Dermis blood vessel endothelial cell (primary cell): ENCODE measurements around the gene GATA6. TPM values are rescaled to one million over a fixed set of nuclear protein-coding genes. Genes with fewer than 3 reads are reported as not detected.
"Not testable (repeated sequence)": the region's sequence is repeated elsewhere in the genome, so short reads cannot be mapped to it uniquely, and the experiment has no call there.

Source experiments
- DNase-seq: peaks from one replicate; pipeline ENCODE4 v3.0.0; 2010
- total RNA-seq: library from RNA; depleted of rRNA; stranded (reverse); fragments of >200 nt; gene quantifications from 2 replicates; pipeline ENCODE4 v1.2.3, GENCODE V29; 2014

Gene GATA6
- total RNA-seq, 1 donor from 2014 or later: 0.51 TPM

- DNase-seq: no peak
These were observed 13.7 kb downstream of the GATA6 start for GRCh38 chr18:22182884-22183697.

- no peak for DNase-seq
These were observed 14.3 kb downstream of the GATA6 start for GRCh38 chr18:22183698-22184170.

- not testable (repeated sequence) for DNase-seq
These were observed 15.2 kb downstream of the GATA6 start for GRCh38 chr18:22184573-22184972.

GRCh38 chr18:22185273-22185672 lies 15.9 kb downstream of the GATA6 start:
- DNase-seq: no peak

- no peak for DNase-seq
These were observed 16.5 kb downstream of the GATA6 start for GRCh38 chr18:22185771-22186386.

- no peak for DNase-seq
These were observed 17.1 kb downstream of the GATA6 start for GRCh38 chr18:22186484-22186971.

- no peak for DNase-seq
These were observed 19.3 kb downstream of the GATA6 start for GRCh38 chr18:22188559-22189267.

- DNase-seq: no peak
These were observed 20.2 kb downstream of the GATA6 start for GRCh38 chr18:22189449-22190166.

GRCh38 chr18:22191346-22191695 lies 21.9 kb downstream of the GATA6 start:
- DNase-seq: no peak

- no peak for DNase-seq
These were observed 22.5 kb downstream of the GATA6 start for GRCh38 chr18:22191923-22192322.

- peak; percentile 63 for DNase-seq
These were observed 24.1 kb downstream of the GATA6 start for GRCh38 chr18:22193466-22193865.

GRCh38 chr18:22194151-22194598 lies 24.8 kb downstream of the GATA6 start:
- peak; percentile 44 for DNase-seq

GRCh38 chr18:22195052-22195451 lies 25.7 kb downstream of the GATA6 start:
- DNase-seq: no peak

GRCh38 chr18:22196943-22197342 lies 27.6 kb downstream of the GATA6 start:
- DNase-seq: not testable (repeated sequence)

GRCh38 chr18:22197668-22198067 lies 28.3 kb downstream of the GATA6 start:
- DNase-seq: no peak

GRCh38 chr18:22198163-22198562 lies 28.8 kb downstream of the GATA6 start:
- DNase-seq: no peak

GRCh38 chr18:22199005-22199404 lies 29.6 kb downstream of the GATA6 start:
- DNase-seq: no peak

- DNase-seq: no peak
These were observed 31.3 kb downstream of the GATA6 start for GRCh38 chr18:22200611-22201225.

GRCh38 chr18:22203035-22203434 lies 33.6 kb downstream of the GATA6 start:
- DNase-seq: no peak

GRCh38 chr18:22203536-22204213 lies 34.3 kb downstream of the GATA6 start:
- DNase-seq: no peak

- no peak for DNase-seq
These were observed 34.8 kb downstream of the GATA6 start for GRCh38 chr18:22204214-22204536.

GRCh38 chr18:22204996-22205395 lies 35.6 kb downstream of the GATA6 start:
- DNase-seq: no peak
